Glutamatergic neuron (in vitro differentiated cells): ENCODE results near the gene CDH11. TPM values are rescaled to one million over a fixed set of nuclear protein-coding genes. Genes with fewer than 3 reads are reported as not detected.

Experiments
- DNase-seq: peaks from one replicate; pipeline ENCODE4 v3.0.0; 2022
- H3K27ac Mint-ChIP-seq: one replicate; pipeline ENCODE4 v1.8.0; 2020; ENCODE audit warnings: mild to moderate bottlenecking, mixed read lengths, inconsistent platforms; ENCODE audit not compliant: unreplicated experiment
- H3K27me3 Mint-ChIP-seq: one replicate; pipeline ENCODE4 v1.8.0; 2020; ENCODE audit warnings: mild to moderate bottlenecking, moderate library complexity, mixed read lengths, inconsistent platforms; ENCODE audit not compliant: unreplicated experiment
- H3K36me3 Mint-ChIP-seq: one replicate; pipeline ENCODE4 v1.8.0; 2020; ENCODE audit warnings: mild to moderate bottlenecking, mixed read lengths, inconsistent platforms; ENCODE audit not compliant: unreplicated experiment
- H3K4me1 Mint-ChIP-seq: one replicate; pipeline ENCODE4 v1.8.0; 2020; ENCODE audit warnings: mild to moderate bottlenecking, low read depth, mixed read lengths, inconsistent platforms; ENCODE audit not compliant: unreplicated experiment
- H3K4me3 Mint-ChIP-seq: one replicate; pipeline ENCODE4 v1.8.0; 2020; ENCODE audit warnings: mild to moderate bottlenecking, mixed read lengths, inconsistent platforms; ENCODE audit not compliant: unreplicated experiment
- H3K9me3 Mint-ChIP-seq: one replicate; pipeline ENCODE4 v1.8.0; 2020; ENCODE audit warnings: mild to moderate bottlenecking, moderate library complexity, mixed read lengths, inconsistent platforms; ENCODE audit not compliant: unreplicated experiment
- total RNA-seq: library from RNA; stranded (reverse); fragmentation: NEBNext Ultra II Directional; extraction: Animal tissue kit (Norgen Biotek cat#: 25700); gene quantifications from one replicate; pipeline ENCODE4 v1.2.1, GENCODE V29; 2021; ENCODE audit not compliant: unreplicated experiment
- TF ChIP-seq, protein P1 (sequence below): fragments of 200-600 bp; sonication (generic); IDR thresholded peaks from one replicate; pipeline ENCODE4 v1.5.0; 2021; ENCODE audit not compliant: partially characterized antibody, unreplicated experiment

CDH11 gene
- total RNA-seq, 1 donor from 2014 or later, result 2.6 TPM

DNA sequence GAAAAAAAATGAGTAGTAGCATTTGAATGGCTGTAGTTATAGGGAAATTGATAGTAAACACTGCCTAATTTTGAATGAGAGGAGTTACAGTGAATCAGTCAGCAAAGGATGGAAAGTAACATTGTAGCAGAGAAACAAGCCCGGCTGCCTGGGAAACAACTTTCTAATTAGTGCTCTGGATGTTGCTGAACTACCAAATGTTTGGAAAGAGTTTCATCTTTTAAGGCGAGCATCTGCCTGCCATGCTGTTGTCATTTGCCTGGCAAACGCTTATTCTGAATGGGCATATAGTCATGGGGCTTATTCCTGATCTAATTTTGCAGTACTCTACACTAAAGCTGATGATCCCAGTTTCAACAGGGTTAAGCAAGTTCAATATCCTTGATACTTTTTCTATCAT is 138.6 kb downstream of the CDH11 start:
- no peak overlapping the region for H3K27ac Mint-ChIP-seq
- H3K4me3 Mint-ChIP-seq, result no peak overlapping the region
- no peak for DNase-seq
- H3K4me1 Mint-ChIP-seq, result peaks cover 5% of the 10 kb centered on the region
- TF ChIP-seq, protein P1, sequence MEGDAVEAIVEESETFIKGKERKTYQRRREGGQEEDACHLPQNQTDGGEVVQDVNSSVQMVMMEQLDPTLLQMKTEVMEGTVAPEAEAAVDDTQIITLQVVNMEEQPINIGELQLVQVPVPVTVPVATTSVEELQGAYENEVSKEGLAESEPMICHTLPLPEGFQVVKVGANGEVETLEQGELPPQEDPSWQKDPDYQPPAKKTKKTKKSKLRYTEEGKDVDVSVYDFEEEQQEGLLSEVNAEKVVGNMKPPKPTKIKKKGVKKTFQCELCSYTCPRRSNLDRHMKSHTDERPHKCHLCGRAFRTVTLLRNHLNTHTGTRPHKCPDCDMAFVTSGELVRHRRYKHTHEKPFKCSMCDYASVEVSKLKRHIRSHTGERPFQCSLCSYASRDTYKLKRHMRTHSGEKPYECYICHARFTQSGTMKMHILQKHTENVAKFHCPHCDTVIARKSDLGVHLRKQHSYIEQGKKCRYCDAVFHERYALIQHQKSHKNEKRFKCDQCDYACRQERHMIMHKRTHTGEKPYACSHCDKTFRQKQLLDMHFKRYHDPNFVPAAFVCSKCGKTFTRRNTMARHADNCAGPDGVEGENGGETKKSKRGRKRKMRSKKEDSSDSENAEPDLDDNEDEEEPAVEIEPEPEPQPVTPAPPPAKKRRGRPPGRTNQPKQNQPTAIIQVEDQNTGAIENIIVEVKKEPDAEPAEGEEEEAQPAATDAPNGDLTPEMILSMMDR, result no peak
- no peaks in the 10 kb centered on the region for H3K36me3 Mint-ChIP-seq
- no peaks in the 10 kb centered on the region for H3K27me3 Mint-ChIP-seq
- no peaks in the 10 kb centered on the region for H3K9me3 Mint-ChIP-seq

DNA sequence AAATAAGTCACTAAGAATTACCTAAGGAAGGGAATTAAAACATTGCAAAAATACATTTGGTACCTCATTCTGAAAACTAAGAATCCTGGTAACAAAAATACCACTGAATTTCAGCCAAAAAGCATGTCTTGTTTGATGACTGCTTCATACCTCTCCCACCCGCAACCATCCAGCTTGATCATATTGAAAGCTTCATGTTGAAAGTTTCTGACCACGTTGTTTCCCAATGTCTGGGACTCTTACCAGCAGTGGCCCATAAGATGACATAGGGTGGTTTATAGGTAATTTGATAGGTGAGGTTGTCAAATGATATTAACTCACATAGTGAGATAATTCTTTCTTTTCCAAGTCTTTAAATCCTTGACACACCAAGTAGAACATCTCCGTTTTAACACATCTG is 139.3 kb downstream of the CDH11 start:
- Mint-ChIP-seq H3K27me3 (no peaks in the 10 kb centered on the region), H3K36me3 (no peaks in the 10 kb centered on the region), H3K4me3 (no peak overlapping the region), H3K9me3 (no peaks in the 10 kb centered on the region), H3K27ac (no peak overlapping the region), H3K4me1 (no peaks in the 10 kb centered on the region)
- DNase-seq, result no peak
- TF ChIP-seq, protein P1, result no peak

DNA sequence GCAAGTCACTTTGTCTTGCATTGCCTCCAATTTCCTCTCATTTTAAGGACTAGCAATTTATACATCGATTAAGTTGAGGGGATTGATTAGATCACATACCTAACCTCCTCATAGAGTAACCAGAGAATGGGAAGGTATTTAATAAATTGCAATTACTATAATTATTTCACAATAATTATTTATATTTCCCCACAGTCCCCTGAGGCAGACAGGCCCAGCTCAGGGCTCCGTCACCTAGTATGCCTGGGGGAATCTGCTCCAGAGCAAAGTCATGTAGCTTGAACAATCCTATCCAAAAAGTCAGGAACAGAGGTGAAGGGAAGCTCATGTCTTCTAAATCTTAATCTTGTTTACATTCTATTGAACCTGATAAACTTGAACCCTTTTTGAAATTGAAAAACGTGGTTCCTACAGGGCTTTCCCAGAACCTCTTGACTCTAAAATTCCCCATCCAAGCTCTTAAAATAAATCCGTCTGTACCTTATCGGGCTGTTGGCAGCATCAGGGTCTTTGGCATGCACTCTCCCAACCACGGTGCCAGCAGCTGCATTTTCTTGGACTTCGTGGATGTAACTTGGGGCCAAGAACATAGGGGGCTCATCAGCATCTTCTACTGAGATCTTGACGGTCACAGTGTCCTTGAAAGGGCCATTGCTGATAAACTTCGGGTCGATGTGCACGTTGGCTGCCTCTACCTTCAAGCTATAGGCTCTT is 140.1 kb downstream of the CDH11 start:
- Mint-ChIP-seq H3K9me3 (no peaks in the 10 kb centered on the region), H3K27ac (no peak overlapping the region)
- TF ChIP-seq, protein P1, result no peak

DNA sequence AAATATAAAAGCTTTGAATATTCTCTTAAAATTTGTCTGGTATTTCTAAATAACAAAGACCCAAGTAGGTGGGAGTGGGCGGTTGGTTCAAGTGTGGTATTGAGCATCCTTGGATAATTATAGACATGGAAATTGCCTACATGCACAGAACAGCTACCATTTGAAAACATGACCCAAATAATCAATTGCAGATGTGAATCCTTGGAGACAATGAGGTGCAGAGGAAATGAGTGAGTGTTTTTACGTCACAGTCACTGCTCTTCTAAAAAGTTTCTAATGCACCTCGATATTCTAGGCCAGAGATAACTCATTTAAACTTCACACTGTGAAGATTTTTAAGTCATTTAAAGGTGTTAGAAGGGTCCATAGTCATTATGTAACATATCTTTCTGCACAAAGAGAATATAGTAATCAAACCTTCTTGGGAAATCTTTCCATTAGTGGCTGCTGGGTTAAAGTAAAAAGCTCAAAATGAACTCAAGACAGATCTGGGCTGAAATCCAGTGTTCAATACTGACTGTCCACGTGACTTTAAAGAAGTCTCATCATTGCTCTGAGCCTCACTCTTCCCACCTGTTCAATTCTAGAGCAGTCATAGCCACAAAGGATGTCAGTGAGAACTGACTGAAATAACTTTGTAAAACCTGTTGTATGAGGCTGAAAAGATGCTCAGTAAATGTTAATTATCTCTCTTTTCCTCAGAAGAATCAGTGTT is 144.5 kb downstream of the CDH11 start:
- H3K27me3 Mint-ChIP-seq, result no peaks in the 10 kb centered on the region
- H3K4me1 Mint-ChIP-seq, result peaks cover 8% of the 10 kb centered on the region
- H3K27ac Mint-ChIP-seq, result no peak overlapping the region
- TF ChIP-seq, protein P1, result no peak
- no peak overlapping the region for H3K4me3 Mint-ChIP-seq
- no peak for DNase-seq
- no peaks in the 10 kb centered on the region for H3K36me3 Mint-ChIP-seq
- no peaks in the 10 kb centered on the region for H3K9me3 Mint-ChIP-seq

More for the DNA sequence above, 140.1 kb downstream of the CDH11 start:
- no peaks in the 10 kb centered on the region for H3K36me3 Mint-ChIP-seq
- H3K4me1 Mint-ChIP-seq, result no peaks in the 10 kb centered on the region
- H3K27me3 Mint-ChIP-seq, result no peaks in the 10 kb centered on the region
- DNase-seq, result no peak
- no peak overlapping the region for H3K4me3 Mint-ChIP-seq

DNA sequence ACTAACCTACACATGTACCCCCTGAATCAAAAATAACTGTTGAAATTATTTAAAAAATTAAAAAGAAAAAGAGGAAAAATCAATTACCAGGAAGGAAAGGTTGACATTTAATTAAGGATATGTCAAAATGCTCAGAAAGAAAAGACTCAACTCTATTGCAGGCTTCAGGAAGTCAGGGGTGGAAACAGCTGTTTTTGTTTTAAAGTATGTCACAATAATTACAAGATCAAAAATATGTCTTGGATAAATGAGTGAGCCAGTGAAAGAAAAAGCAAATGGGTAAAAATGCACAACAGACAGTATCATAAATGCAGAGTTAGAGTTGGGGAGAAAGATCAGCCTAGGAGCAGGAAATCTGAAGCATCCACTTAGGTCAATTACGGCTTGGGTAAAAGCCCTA is 146.0 kb downstream of the CDH11 start:
- no peak for DNase-seq
- Mint-ChIP-seq H3K27ac (no peak overlapping the region), H3K4me1 (peaks cover 8% of the 10 kb centered on the region), H3K27me3 (no peaks in the 10 kb centered on the region), H3K9me3 (no peaks in the 10 kb centered on the region), H3K36me3 (no peaks in the 10 kb centered on the region), H3K4me3 (no peak overlapping the region)
- TF ChIP-seq, protein P1, result no peak
